Stimulated activated CD4-positive, alpha-beta T cell treated with anti-CD3 and anti-CD28 coated beads, Interleukin-4, amount 100 ng/mL, for 4 hours (primary cell): ENCODE data around the gene TPO.

Experiments
- DNase-seq, 2 experiments: peaks; one replicate each; pipeline ENCODE4 v3.0.0-alpha.2; 2020

TPO gene

GRCh38 chr2:1451422-1451821 lies 38.2 kb downstream of the TPO start:
- DNase-seq, result no peak

- DNase-seq, result no peak
Measured at GRCh38 chr2:1453561-1453960, 40.3 kb downstream of the TPO start.

GRCh38 chr2:1454346-1454745 lies 41.1 kb downstream of the TPO start:
- no peak for DNase-seq

GRCh38 chr2:1455466-1455865 lies 42.2 kb downstream of the TPO start:
- DNase-seq, result no peak

- DNase-seq, result no peak
Measured at GRCh38 chr2:1458432-1458831, 45.2 kb downstream of the TPO start.

GRCh38 chr2:1459727-1460126 lies 46.5 kb downstream of the TPO start:
- DNase-seq, result no peak

- DNase-seq, result no peak
Measured at GRCh38 chr2:1460851-1461418, 47.7 kb downstream of the TPO start.

- DNase-seq, result no peak
Measured at GRCh38 chr2:1461507-1462390, 48.5 kb downstream of the TPO start.

GRCh38 chr2:1462994-1463393 lies 49.7 kb downstream of the TPO start:
- DNase-seq, result no peak

GRCh38 chr2:1472350-1472749 lies 59.1 kb downstream of the TPO start:
- no peak for DNase-seq

- no peak for DNase-seq
Measured at GRCh38 chr2:1476617-1477195, 63.4 kb downstream of the TPO start.

- no peak for DNase-seq
Measured at GRCh38 chr2:1477196-1478040, 64.2 kb downstream of the TPO start.

GRCh38 chr2:1478311-1479305 lies 65.3 kb downstream of the TPO start:
- no peak for DNase-seq

GRCh38 chr2:1479346-1479745 lies 66.1 kb downstream of the TPO start:
- DNase-seq, result no peak

- DNase-seq, result no peak
Measured at GRCh38 chr2:1480671-1481076, 67.4 kb downstream of the TPO start.

- DNase-seq, result no peak
Measured at GRCh38 chr2:1481406-1482252, 68.4 kb downstream of the TPO start.

GRCh38 chr2:1482253-1482675 lies 69.0 kb downstream of the TPO start:
- DNase-seq, result no peak

- DNase-seq, result no peak
Measured at GRCh38 chr2:1482981-1483380, 69.7 kb downstream of the TPO start.

- DNase-seq, result no peak
Measured at GRCh38 chr2:1483551-1483950, 70.3 kb downstream of the TPO start.

- no peak for DNase-seq
Measured at GRCh38 chr2:1484131-1484884, 71.0 kb downstream of the TPO start.
